Epidermal melanocyte (primary cell): ENCODE measurements around the gene KIAA1614.

ENCODE experiments used
- DNase-seq: peaks from one replicate; pipeline ENCODE4 v3.0.0; 2011; ENCODE audit warnings: low spot score; ENCODE audit not compliant: insufficient read length

Gene KIAA1614

GRCh38 chr1:180925471-180926051 is 12.9 kb downstream of the KIAA1614 start:
- DNase-seq = no peak

- peak; percentile 90 for DNase-seq
These were observed 13.7 kb downstream of the KIAA1614 start for GRCh38 chr1:180926164-180926981.

- DNase-seq = no peak
These were observed 14.7 kb downstream of the KIAA1614 start for GRCh38 chr1:180927348-180927747.

GRCh38 chr1:180927841-180928240 is 15.1 kb downstream of the KIAA1614 start:
- DNase-seq = no peak

- no peak for DNase-seq
These were observed 15.9 kb downstream of the KIAA1614 start for GRCh38 chr1:180928331-180929230.

- no peak for DNase-seq
These were observed 16.7 kb downstream of the KIAA1614 start for GRCh38 chr1:180929389-180929788.

GRCh38 chr1:180930687-180931086 is 18.0 kb downstream of the KIAA1614 start:
- DNase-seq = no peak

- no peak for DNase-seq
These were observed 18.8 kb downstream of the KIAA1614 start for GRCh38 chr1:180931529-180931928.

- no peak for DNase-seq
These were observed 19.7 kb downstream of the KIAA1614 start for GRCh38 chr1:180932378-180932777.

GRCh38 chr1:180933141-180933540 is 20.4 kb downstream of the KIAA1614 start:
- no peak for DNase-seq

- no peak for DNase-seq
These were observed 21.9 kb downstream of the KIAA1614 start for GRCh38 chr1:180934563-180934962.

- no peak for DNase-seq
These were observed 22.8 kb downstream of the KIAA1614 start for GRCh38 chr1:180935326-180936109.

- no peak for DNase-seq
These were observed 23.7 kb downstream of the KIAA1614 start for GRCh38 chr1:180936110-180937011.

GRCh38 chr1:180937012-180937372 is 24.3 kb downstream of the KIAA1614 start:
- DNase-seq = no peak

GRCh38 chr1:180937624-180938225 is 25.0 kb downstream of the KIAA1614 start:
- no peak for DNase-seq

GRCh38 chr1:180939073-180939710 is 26.5 kb downstream of the KIAA1614 start:
- no peak for DNase-seq

GRCh38 chr1:180939711-180940103 is 27.0 kb downstream of the KIAA1614 start:
- no peak for DNase-seq

- DNase-seq = no peak
These were observed 27.7 kb downstream of the KIAA1614 start for GRCh38 chr1:180940445-180940844.

- DNase-seq = no peak
These were observed 29.0 kb downstream of the KIAA1614 start for GRCh38 chr1:180941518-180942275.
